NCI-H446 treated with DMSO at 0.1 percent for 48 hours (cell line): ENCODE data around the gene ALOX5AP.

Experiments used
- DNase-seq: peaks from one replicate; lab custom pipeline; 2025; lab: John Stamatoyannopoulos, UW

The ALOX5AP gene

GRCh38 chr13:30762643-30763042, 27.3 kb downstream of the ALOX5AP start:
- no peak for DNase-seq

- DNase-seq = no peak
These were observed 28.6 kb downstream of the ALOX5AP start for GRCh38 chr13:30763786-30764413.

GRCh38 chr13:30766231-30766630, 30.9 kb downstream of the ALOX5AP start:
- DNase-seq = no peak

- DNase-seq = no peak
These were observed 35.6 kb downstream of the ALOX5AP start for GRCh38 chr13:30770929-30771328.

GRCh38 chr13:30773561-30773960, 38.2 kb downstream of the ALOX5AP start:
- no peak for DNase-seq

GRCh38 chr13:30774214-30774730, 38.9 kb downstream of the ALOX5AP start:
- DNase-seq = no peak

- DNase-seq = no peak
These were observed 41.3 kb downstream of the ALOX5AP start for GRCh38 chr13:30776661-30777060.

GRCh38 chr13:30779016-30779415, 43.7 kb downstream of the ALOX5AP start:
- no peak for DNase-seq

GRCh38 chr13:30779608-30780007, 44.3 kb downstream of the ALOX5AP start:
- DNase-seq = no peak

- no peak for DNase-seq
These were observed 45.1 kb downstream of the ALOX5AP start for GRCh38 chr13:30780338-30780981.

GRCh38 chr13:30785191-30785850, 50.0 kb downstream of the ALOX5AP start:
- no peak for DNase-seq

- no peak for DNase-seq
These were observed 51.3 kb downstream of the ALOX5AP start for GRCh38 chr13:30786648-30787047.

GRCh38 chr13:30787738-30788525, 52.6 kb downstream of the ALOX5AP start:
- no peak for DNase-seq

GRCh38 chr13:30789166-30789862, 54.0 kb downstream of the ALOX5AP start:
- no peak for DNase-seq

GRCh38 chr13:30790592-30790991, 55.2 kb downstream of the ALOX5AP start:
- DNase-seq = no peak

- DNase-seq = no peak
These were observed 56.1 kb downstream of the ALOX5AP start for GRCh38 chr13:30791354-30792001.

GRCh38 chr13:30792285-30793000, 57.1 kb downstream of the ALOX5AP start:
- DNase-seq = peak; percentile 45

- DNase-seq = no peak
These were observed 60.8 kb downstream of the ALOX5AP start for GRCh38 chr13:30796132-30796572.

- DNase-seq = no peak
These were observed 61.6 kb downstream of the ALOX5AP start for GRCh38 chr13:30796631-30797601.
